ENCODE data around the gene WDR20.
"Not testable (repeated sequence)": the region's sequence is repeated elsewhere in the genome, so short reads cannot be mapped to it uniquely, and the experiment has no call there.

The WDR20 gene

GRCh38 chr14:102139286-102140026 lies at the start of gene WDR20:
WDR20 (plus strand) TSS chr14:102139897; CDS start chr14:102139924, 27 bp downstream.
- peak; percentile 98 to 99 (median 98) for DNase-seq (ENCODE audit: low read depth in 3 of 3, low spot score in 1 of 3)

- no peak for DNase-seq (ENCODE audit: low read depth in 3 of 3, low spot score in 1 of 3)
Measured at GRCh38 chr14:102090713-102091112, 49.0 kb upstream of the WDR20 start.

GRCh38 chr14:102092806-102093205 lies 46.9 kb upstream of the WDR20 start:
- no peak for DNase-seq (ENCODE audit: low read depth in 3 of 3, low spot score in 1 of 3)

GRCh38 chr14:102094101-102094500 lies 45.6 kb upstream of the WDR20 start:
- DNase-seq (ENCODE audit: low read depth in 3 of 3, low spot score in 1 of 3), result no peak

GRCh38 chr14:102095231-102095870 lies 44.3 kb upstream of the WDR20 start:
- DNase-seq (ENCODE audit: low read depth in 3 of 3, low spot score in 1 of 3), result no peak

- no peak for DNase-seq (ENCODE audit: low read depth in 3 of 3, low spot score in 1 of 3)
Measured at GRCh38 chr14:102095871-102096568, 43.7 kb upstream of the WDR20 start.

GRCh38 chr14:102096569-102097188 lies 43.0 kb upstream of the WDR20 start:
- peak; percentile 24 to 61 (median 39) for DNase-seq (ENCODE audit: low read depth in 3 of 3, low spot score in 1 of 3)

- no peak for DNase-seq (ENCODE audit: low read depth in 3 of 3, low spot score in 1 of 3)
Measured at GRCh38 chr14:102097441-102098135, 42.1 kb upstream of the WDR20 start.

- no peak for DNase-seq (ENCODE audit: low read depth in 3 of 3, low spot score in 1 of 3)
Measured at GRCh38 chr14:102103062-102103695, 36.5 kb upstream of the WDR20 start.

GRCh38 chr14:102105369-102105768 lies 34.3 kb upstream of the WDR20 start:
- DNase-seq (ENCODE audit: low read depth in 3 of 3, low spot score in 1 of 3), result no peak

- DNase-seq (ENCODE audit: low read depth in 3 of 3, low spot score in 1 of 3), result not testable (repeated sequence)
Measured at GRCh38 chr14:102109332-102109731, 30.4 kb upstream of the WDR20 start.

GRCh38 chr14:102111101-102111500 lies 28.6 kb upstream of the WDR20 start:
- no peak for DNase-seq (ENCODE audit: low read depth in 3 of 3, low spot score in 1 of 3)

- no peak for DNase-seq (ENCODE audit: low read depth in 3 of 3, low spot score in 1 of 3)
Measured at GRCh38 chr14:102116361-102117180, 23.1 kb upstream of the WDR20 start.

- DNase-seq (ENCODE audit: low read depth in 3 of 3, low spot score in 1 of 3), result no peak
Measured at GRCh38 chr14:102117852-102118251, 21.8 kb upstream of the WDR20 start.

GRCh38 chr14:102120888-102121287 lies 18.8 kb upstream of the WDR20 start:
- DNase-seq (ENCODE audit: low read depth in 3 of 3, low spot score in 1 of 3), result no peak

GRCh38 chr14:102121567-102121966 lies 18.1 kb upstream of the WDR20 start:
- no peak for DNase-seq (ENCODE audit: low read depth in 3 of 3, low spot score in 1 of 3)

GRCh38 chr14:102124419-102124818 lies 15.3 kb upstream of the WDR20 start:
- no peak for DNase-seq (ENCODE audit: low read depth in 3 of 3, low spot score in 1 of 3)

GRCh38 chr14:102125546-102125945 lies 14.2 kb upstream of the WDR20 start:
- DNase-seq (ENCODE audit: low read depth in 3 of 3, low spot score in 1 of 3), result no peak

- DNase-seq (ENCODE audit: low read depth in 3 of 3, low spot score in 1 of 3), result no peak
Measured at GRCh38 chr14:102126807-102127455, 12.8 kb upstream of the WDR20 start.
